OCI-LY1 (cell line): Measurements from ENCODE around the gene KRT3.

Experiments used
- H2AFZ ChIP-seq: fragments of 200-600 bp; sonication (generic), shearing (Covaris generic); 2 replicates; pipeline ENCODE4 v1.6.0; 2014; ENCODE audit warnings: antibody characterized with exemption, mild to moderate bottlenecking, low read length
- H3F3A ChIP-seq: fragments of 200-600 bp; sonication (generic), shearing (Covaris generic); 2 replicates; pipeline ENCODE4 v1.6.0; 2014; ENCODE audit warnings: mild to moderate bottlenecking, antibody characterized with exemption, low read length, moderate library complexity; ENCODE audit not compliant: insufficient read depth
- H3K27ac ChIP-seq: fragments of 200-600 bp; sonication (generic); 2 replicates; pipeline ENCODE4 v1.5.1; 2014; ENCODE audit warnings: low read length, mixed run types, mild to moderate bottlenecking, low read depth; ENCODE audit not compliant: poor library complexity, severe bottlenecking
- H3K27me3 ChIP-seq: fragments of 200-600 bp; sonication (generic); 2 replicates; pipeline ENCODE4 v1.6.0; 2014; ENCODE audit warnings: antibody characterized with exemption, mild to moderate bottlenecking, low read length, moderate library complexity; ENCODE audit not compliant: insufficient read depth
- H3K36me3 ChIP-seq: fragments of 200-600 bp; sonication (generic); 2 replicates; pipeline ENCODE4 v1.6.1; 2014; ENCODE audit warnings: mild to moderate bottlenecking, antibody characterized with exemption, low read length, moderate library complexity, mixed read lengths; ENCODE audit not compliant: insufficient read depth
- H3K4me1 ChIP-seq: fragments of 200-600 bp; sonication (generic); 2 replicates; pipeline ENCODE4 v1.5.1; 2014; ENCODE audit warnings: mild to moderate bottlenecking, low read length, moderate library complexity; ENCODE audit not compliant: insufficient read depth, severe bottlenecking
- H3K4me2 ChIP-seq: fragments of 200-600 bp; sonication (generic), shearing (Covaris generic); 2 replicates; pipeline ENCODE4 v1.6.1; 2014; ENCODE audit warnings: low read length
- H3K4me3 ChIP-seq: fragments of 200-600 bp; sonication (generic); 2 replicates; pipeline ENCODE4 v1.5.1; 2014; ENCODE audit warnings: low read length, low read depth, mild to moderate bottlenecking, mixed read lengths; ENCODE audit not compliant: poor library complexity, severe bottlenecking
- H3K79me2 ChIP-seq: fragments of 200-600 bp; shearing (Covaris generic); 2 replicates; pipeline ENCODE4 v1.6.1; 2016; ENCODE audit warnings: mixed run types, low read length, mixed read lengths; ENCODE audit not compliant: insufficient read depth
- H3K9ac ChIP-seq: fragments of 200-600 bp; sonication (generic), shearing (Covaris generic); 2 replicates; pipeline ENCODE4 v1.6.1; 2014; ENCODE audit warnings: mild to moderate bottlenecking, low read length, mixed read lengths
- H3K9me2 ChIP-seq: fragments of 200-600 bp; sonication (generic), shearing (Covaris generic); 2 replicates; pipeline ENCODE4 v1.6.1; 2014; ENCODE audit warnings: low read depth, mild to moderate bottlenecking, low read length, mixed read lengths
- H3K9me3 ChIP-seq: fragments of 200-600 bp; shearing (Covaris generic); 2 replicates; pipeline ENCODE4 v1.6.1; 2014; ENCODE audit warnings: low read length, mixed read lengths
- H4K20me1 ChIP-seq: fragments of 200-600 bp; sonication (generic), shearing (Covaris generic); 2 replicates; pipeline ENCODE4 v1.6.0; 2016; ENCODE audit warnings: mild to moderate bottlenecking, low read length; ENCODE audit not compliant: insufficient read depth
- EZH2 ChIP-seq: fragments of 200-600 bp; sonication (generic), shearing (Covaris generic); IDR thresholded peaks from 2 replicates; pipeline ENCODE4 v1.8.0; 2017; ENCODE audit warnings: borderline replicate concordance, mixed run types, mild to moderate bottlenecking, antibody characterized with exemption, low read length, moderate library complexity, mixed read lengths
- TF ChIP-seq, protein P1 (sequence below): fragments of 200-600 bp; sonication (generic), shearing (Covaris generic); IDR thresholded peaks from 2 replicates; pipeline ENCODE4 v1.5.1; 2017; ENCODE audit warnings: mild to moderate bottlenecking, antibody characterized with exemption, low read length, moderate library complexity, mixed read lengths

Gene KRT3

GRCh38 chr12:52783563-52784316 lies 12.2 kb downstream of the KRT3 start:
- Histone ChIP-seq H3K27me3 (no peaks in the 10 kb centered on the region), H3K79me2 (no peaks in the 10 kb centered on the region), H4K20me1 (no peaks in the 10 kb centered on the region), H3K4me2 (no peak overlapping the region), H2AFZ (no peak overlapping the region), H3K4me1 (no peaks in the 10 kb centered on the region), H3K4me3 (no peak overlapping the region), H3F3A (no peaks in the 10 kb centered on the region), H3K27ac (no peak overlapping the region), H3K9me2 (no peaks in the 10 kb centered on the region), H3K9ac (no peak overlapping the region), H3K9me3 (no peaks in the 10 kb centered on the region), H3K36me3 (no peaks in the 10 kb centered on the region)
- TF ChIP-seq, protein P1, sequence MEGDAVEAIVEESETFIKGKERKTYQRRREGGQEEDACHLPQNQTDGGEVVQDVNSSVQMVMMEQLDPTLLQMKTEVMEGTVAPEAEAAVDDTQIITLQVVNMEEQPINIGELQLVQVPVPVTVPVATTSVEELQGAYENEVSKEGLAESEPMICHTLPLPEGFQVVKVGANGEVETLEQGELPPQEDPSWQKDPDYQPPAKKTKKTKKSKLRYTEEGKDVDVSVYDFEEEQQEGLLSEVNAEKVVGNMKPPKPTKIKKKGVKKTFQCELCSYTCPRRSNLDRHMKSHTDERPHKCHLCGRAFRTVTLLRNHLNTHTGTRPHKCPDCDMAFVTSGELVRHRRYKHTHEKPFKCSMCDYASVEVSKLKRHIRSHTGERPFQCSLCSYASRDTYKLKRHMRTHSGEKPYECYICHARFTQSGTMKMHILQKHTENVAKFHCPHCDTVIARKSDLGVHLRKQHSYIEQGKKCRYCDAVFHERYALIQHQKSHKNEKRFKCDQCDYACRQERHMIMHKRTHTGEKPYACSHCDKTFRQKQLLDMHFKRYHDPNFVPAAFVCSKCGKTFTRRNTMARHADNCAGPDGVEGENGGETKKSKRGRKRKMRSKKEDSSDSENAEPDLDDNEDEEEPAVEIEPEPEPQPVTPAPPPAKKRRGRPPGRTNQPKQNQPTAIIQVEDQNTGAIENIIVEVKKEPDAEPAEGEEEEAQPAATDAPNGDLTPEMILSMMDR = no peak
- TF ChIP-seq EZH2 = no peak

GRCh38 chr12:52782502-52782901 lies 13.4 kb downstream of the KRT3 start:
- Histone ChIP-seq H3K79me2 (no peaks in the 10 kb centered on the region), H3K27me3 (0 out of 2 replicates have a peak, but pooled peaks cover 1% of the 10 kb centered on the region), H3F3A (no peaks in the 10 kb centered on the region), H3K9me3 (no peaks in the 10 kb centered on the region), H3K27ac (no peak overlapping the region), H3K9ac (no peak overlapping the region), H3K9me2 (no peaks in the 10 kb centered on the region), H3K4me2 (no peak overlapping the region), H2AFZ (no peak overlapping the region), H4K20me1 (no peaks in the 10 kb centered on the region), H3K4me3 (no peak overlapping the region), H3K36me3 (no peaks in the 10 kb centered on the region), H3K4me1 (no peaks in the 10 kb centered on the region)
- TF ChIP-seq, protein P1 = no peak
- no peak for TF ChIP-seq EZH2

DNA sequence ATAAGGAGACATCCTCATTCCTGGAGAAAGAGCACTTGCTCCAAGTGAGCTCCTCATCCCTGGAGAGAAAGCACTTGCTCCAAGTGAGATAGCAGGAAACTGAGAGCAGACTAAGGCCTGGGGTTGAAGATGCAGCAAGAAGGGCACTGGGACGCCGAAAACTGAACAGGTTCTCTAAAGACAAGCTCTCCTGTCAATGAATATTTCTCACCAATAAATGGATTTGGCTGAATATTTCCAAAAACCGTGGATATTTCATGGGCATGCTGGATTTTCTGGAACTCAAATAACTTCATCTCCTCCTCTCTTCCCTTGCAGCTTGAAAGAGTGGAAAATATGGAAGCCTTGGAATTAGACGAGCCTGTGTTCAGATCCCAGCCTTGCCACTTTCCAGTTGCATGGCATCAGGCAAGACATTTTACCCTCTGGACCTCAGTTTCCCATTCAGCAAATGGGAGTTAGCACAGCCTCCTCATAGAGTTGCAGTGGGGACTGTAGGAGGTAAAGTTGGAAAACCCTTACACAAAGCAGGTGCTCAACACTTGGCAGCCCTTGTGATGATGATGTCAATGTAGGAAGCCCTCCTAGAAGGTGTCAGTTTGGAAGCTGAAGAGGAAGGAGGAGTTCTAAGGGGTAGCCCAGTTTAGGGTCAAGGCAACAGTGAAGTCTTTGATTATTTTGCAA lies 14.4 kb downstream of the KRT3 start:
- H3K27me3 ChIP-seq = 0 out of 2 replicates have a peak, but pooled peaks cover 3% of the 10 kb centered on the region
- H2AFZ ChIP-seq = no peak overlapping the region
- no peaks in the 10 kb centered on the region for H4K20me1 ChIP-seq
- no peak overlapping the region for H3K27ac ChIP-seq
- no peaks in the 10 kb centered on the region for H3K4me1 ChIP-seq
- no peak overlapping the region for H3K4me3 ChIP-seq
- TF ChIP-seq, protein P1 = no peak
- no peak for TF ChIP-seq EZH2
- H3K9me3 ChIP-seq = no peaks in the 10 kb centered on the region
- no peaks in the 10 kb centered on the region for H3K36me3 ChIP-seq
- no peak overlapping the region for H3K9ac ChIP-seq
- H3K79me2 ChIP-seq = no peaks in the 10 kb centered on the region
- no peak overlapping the region for H3K4me2 ChIP-seq
- H3K9me2 ChIP-seq = no peaks in the 10 kb centered on the region
- H3F3A ChIP-seq = no peaks in the 10 kb centered on the region
